Endothelial cell of umbilical vein (primary cell): ENCODE data around the gene MOB3B. TPM values are rescaled to one million over a fixed set of nuclear protein-coding genes. Genes with fewer than 3 reads are reported as not detected.

ENCODE experiments used
- BruUV-seq: library from RNA; stranded (reverse); fragments of 400-500 nt; replicated peaks from 2 replicates; lab custom pipeline; 2021; lab: Mats Ljungman, UMichigan
- CTCF ChIA-PET: fragments of 300-600, 350-600 bp; sonication (Branson Sonifier 250); formaldehyde crosslinking; loops from one replicate; lab custom pipeline; 2021; ENCODE audit warnings: antibody characterized with exemption, inconsistent platforms; lab: Charles Lee
- POLR2A ChIA-PET: fragments of 300-600, 350-600 bp; sonication (Branson Sonifier 250); formaldehyde crosslinking; loops from one replicate; lab custom pipeline; 2021; ENCODE audit warnings: antibody characterized with exemption, inconsistent platforms; lab: Charles Lee
- DNase-seq: peaks from one replicate; pipeline ENCODE4 v3.0.0-alpha.2; 2011; ENCODE audit warnings: low read depth, low spot score
- FAIRE-seq: peaks from 2 replicates; lab custom pipeline; 2011; peaks lifted over from hg19 to GRCh38; lab: Jason Lieb, UNC
- H2AFZ ChIP-seq: 2 replicates; pipeline ENCODE4 v1.6.0; 2012; ENCODE audit warnings: low read depth, low read length, control low read depth, inconsistent platforms
- H3K27ac ChIP-seq: 2 replicates; pipeline ENCODE4 v1.5.1; 2011; ENCODE audit warnings: low read depth, mild to moderate bottlenecking, control low read depth, low read length, moderate library complexity; ENCODE audit not compliant: insufficient read depth
- H3K27me3 ChIP-seq, 2 experiments: 2 replicates each; pipeline versions ENCODE4 v1.6.0 to v1.6.1; 2011; ENCODE audit warnings: low read length in 2 of 2, mixed read lengths in 1 of 2; ENCODE audit not compliant: control insufficient read depth in 2 of 2, insufficient read depth in 2 of 2
- H3K36me3 ChIP-seq, 2 experiments: 2 replicates in 1 of 2; 3 replicates in 1 of 2; pipeline ENCODE4 v1.5.1; 2011; ENCODE audit warnings: low read length in 2 of 2, mild to moderate bottlenecking in 1 of 2, moderate library complexity in 1 of 2; ENCODE audit not compliant: control insufficient read depth in 2 of 2, insufficient read depth in 2 of 2; ENCODE audit errors: extremely low read depth in 1 of 2
- H3K4me1 ChIP-seq: 3 replicates; pipeline ENCODE4 v1.5.1; 2011; ENCODE audit warnings: mild to moderate bottlenecking, low read length; ENCODE audit not compliant: control insufficient read depth, insufficient read depth; ENCODE audit errors: extremely low read depth
- H3K4me2 ChIP-seq: 2 replicates; pipeline ENCODE4 v1.6.1; 2011; ENCODE audit warnings: low read length, control low read depth, mixed read lengths; ENCODE audit not compliant: insufficient read depth
- H3K4me3 ChIP-seq, 3 experiments: fragments of 200-600 bp in 1 of 3; sonication (generic), shearing (Covaris generic) in 1 of 3; replicated peaks in 1 of 3; 2 replicates each; pipeline ENCODE4 v1.5.1; 2011 to 2016; ENCODE audit warnings: control low read depth in 3 of 3, low read length in 3 of 3, mild to moderate bottlenecking in 2 of 3, inconsistent platforms in 1 of 3, low read depth in 1 of 3, moderate library complexity in 1 of 3; ENCODE audit not compliant: insufficient read depth in 1 of 3
- H3K79me2 ChIP-seq: 2 replicates; pipeline ENCODE4 v1.6.0; 2012; ENCODE audit warnings: low read length, inconsistent platforms; ENCODE audit not compliant: control insufficient read depth, insufficient read depth
- H3K9ac ChIP-seq: replicated peaks from 2 replicates; pipeline ENCODE3; 2011; ENCODE audit warnings: low read length, control low read depth; ENCODE audit not compliant: insufficient read depth; ENCODE audit errors: extremely low read depth
- H3K9me1 ChIP-seq: replicated peaks from 3 replicates; pipeline ENCODE4 v1.6.0; 2011; ENCODE audit warnings: mild to moderate bottlenecking, low read length; ENCODE audit not compliant: control insufficient read depth, insufficient read depth; ENCODE audit errors: extremely low read depth
- H3K9me3 ChIP-seq: replicated peaks from 2 replicates; pipeline ENCODE4 v1.5.1; 2012; ENCODE audit warnings: low read length, inconsistent platforms; ENCODE audit not compliant: control insufficient read depth, insufficient read depth
- H4K20me1 ChIP-seq: replicated peaks from 2 replicates; pipeline ENCODE3; 2011; ENCODE audit warnings: mild to moderate bottlenecking, low read length; ENCODE audit not compliant: control insufficient read depth, insufficient read depth; ENCODE audit errors: extremely low read depth
- CTCF ChIP-seq, 2 donors: IDR thresholded peaks; 1 replicate in 1 of 2; 2 replicates in 1 of 2; pipeline ENCODE4 v1.5.1; 2011; ENCODE audit warnings: low read length in 2 of 2, mild to moderate bottlenecking in 2 of 2, moderate library complexity in 2 of 2, control low read depth in 1 of 2, inconsistent platforms in 1 of 2, low read depth in 1 of 2; ENCODE audit not compliant: insufficient read depth in 1 of 2; ENCODE audit errors: extremely low read depth in 1 of 2
- EZH2 ChIP-seq: IDR thresholded peaks from 2 replicates; pipeline ENCODE4 v1.6.1; 2012; ENCODE audit warnings: borderline replicate concordance, low read depth, mild to moderate bottlenecking, moderate library complexity, low read length, inconsistent platforms; ENCODE audit not compliant: severe bottlenecking
- FOS ChIP-seq: IDR thresholded peaks from 2 replicates; pipeline ENCODE4 v1.6.1; 2011; ENCODE audit warnings: mild to moderate bottlenecking, low read length, moderate library complexity, borderline replicate concordance; ENCODE audit not compliant: insufficient read depth
- GATA2 ChIP-seq: IDR thresholded peaks from 2 replicates; pipeline ENCODE4 v1.7.0; 2011; ENCODE audit warnings: low read depth, mild to moderate bottlenecking, moderate library complexity, mixed read lengths, low read length; ENCODE audit not compliant: insufficient read length, insufficient read depth
- JUN ChIP-seq: IDR thresholded peaks from 2 replicates; pipeline ENCODE4 v1.6.1; 2011; ENCODE audit warnings: borderline replicate concordance, low read depth; ENCODE audit not compliant: insufficient read length, insufficient read depth
- MYC ChIP-seq: IDR thresholded peaks from one replicate; pipeline ENCODE4 v1.6.1; 2011; ENCODE audit warnings: mild to moderate bottlenecking, low read depth, low read length
- POLR2A ChIP-seq: IDR thresholded peaks from 2 replicates; pipeline ENCODE4 v1.6.1; 2012; ENCODE audit warnings: low read depth, mild to moderate bottlenecking, control low read depth, low read length
- POLR2AphosphoS5 ChIP-seq: IDR thresholded peaks from 2 replicates; pipeline ENCODE4 v1.6.1; 2012; ENCODE audit warnings: low read depth, mild to moderate bottlenecking, control low read depth, low read length, moderate library complexity; ENCODE audit not compliant: insufficient read depth
- dilution Hi-C: fragments of 300-500 bp; cut with MboI; formaldehyde crosslinking; loops from one replicate; pipeline ENCODE4 v1.15.0; 2019; ENCODE audit warnings: low sequenced_read_pairs; ENCODE audit not compliant: extremely low pct_ligation_motif_present
- intact Hi-C: fragments of 100-400 bp; cut with micrococcal nuclease; formaldehyde crosslinking; loops from one replicate; pipeline ENCODE4 v1.10.0; 2022
- polyA plus RNA-seq, 4 experiments: library from polyadenylated mRNA; depleted of rRNA in 3 of 4; stranded (reverse) in 3 of 4; unstranded in 1 of 4; fragments of >200 nt; gene quantifications; 2 replicates each; pipeline versions ENCODE4 v1.2.1 to v1.2.3, GENCODE V29; 2011 to 2012; ENCODE audit warnings: missing spikeins in 1 of 4
- total RNA-seq: library from RNA; stranded (reverse); gene quantifications from 2 replicates; pipeline ENCODE4 v1.2.3, GENCODE V29; 2021
- TF ChIP-seq, protein P1 (sequence below): IDR thresholded peaks from 2 replicates; pipeline ENCODE4 v1.6.1; 2011; ENCODE audit not compliant: insufficient read depth, insufficient read length

MOB3B gene
- total and polyA plus RNA-seq, 2 donors (not counting 3 experiments of a cell fraction or from before 2014, with no cell fraction given) = 0.03 TPM; not detected in 1

DNA sequence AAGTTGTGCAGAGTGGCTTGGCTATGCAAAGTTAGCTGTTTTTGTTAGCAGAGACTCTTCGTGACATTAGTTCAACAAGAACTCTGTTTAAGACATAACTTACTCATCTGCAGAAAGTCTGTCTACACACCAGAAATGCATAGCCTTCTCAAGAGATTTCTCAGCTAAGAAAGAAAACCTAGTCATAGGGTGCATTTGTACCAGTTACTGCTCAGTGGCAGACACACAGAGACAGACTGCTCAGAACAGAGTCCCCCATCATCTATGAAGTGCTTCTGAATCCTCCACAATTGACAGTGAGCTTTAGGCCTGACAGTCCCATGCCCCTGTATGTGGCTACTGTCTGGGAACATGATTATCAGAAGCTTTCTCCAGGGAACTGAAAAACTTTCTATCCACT lies 61.6 kb downstream of the MOB3B start:
- Histone ChIP-seq H3K4me1 (no peaks in the 10 kb centered on the region), H3K27ac (no peak overlapping the region), H3K9ac (no peak overlapping the region), H3K36me3 (no peaks in the 10 kb centered on the region), H3K9me3 (no peaks in the 10 kb centered on the region), H2AFZ (no peak overlapping the region), H3K4me2 (no peak overlapping the region), H3K4me3 (no peak overlapping the region), H3K9me1 (no peaks in the 10 kb centered on the region), H3K27me3 (peaks cover 0 to 8% of the 10 kb centered on the region in 2 experiments), H3K79me2 (no peaks in the 10 kb centered on the region), H4K20me1 (no peaks in the 10 kb centered on the region)
- intact Hi-C loops = no loop called here
- no TSS peak for BruUV-seq
- FAIRE-seq (no peak), DNase-seq (no peak)
- ChIA-PET CTCF (no interaction called here), POLR2A (no interaction called here)
- dilution Hi-C loops = no loop called here
- TF ChIP-seq MYC (no peak), CTCF (IDR thresholded peaks at IDR 0.05; ENCODE audit: extremely low read depth in 1 of 2, insufficient read depth in 1 of 2, low read depth in 1 of 2, low read length in 2 of 2) (no peak), JUN (no peak), FOS (no peak), GATA2 (no peak), POLR2AphosphoS5 (no peak), POLR2A (no peak), EZH2 (no peak)
- TF ChIP-seq, protein P1, sequence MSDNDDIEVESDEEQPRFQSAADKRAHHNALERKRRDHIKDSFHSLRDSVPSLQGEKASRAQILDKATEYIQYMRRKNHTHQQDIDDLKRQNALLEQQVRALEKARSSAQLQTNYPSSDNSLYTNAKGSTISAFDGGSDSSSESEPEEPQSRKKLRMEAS = no peak
